Measurements from ENCODE around the gene SEMA6C.

Gene SEMA6C

GRCh38 chr1:151187205-151187604, 40.8 kb upstream of the SEMA6C start:
- no peak for TF ChIP-seq CTCF (IDR thresholded peaks at IDR 0.05; ENCODE audit: low read depth, low read length, missing control alignments)
- H3K4me3 ChIP-seq (replicated peaks; ENCODE audit: low read depth, low read length): no peak overlapping the region
- DNase-seq (ENCODE audit: extremely low read depth, low read depth): no peak

GRCh38 chr1:151184211-151184610, 37.8 kb upstream of the SEMA6C start:
- H3K4me3 ChIP-seq (replicated peaks; ENCODE audit: low read depth, low read length): no peak overlapping the region
- DNase-seq (ENCODE audit: extremely low read depth, low read depth): no peak
- TF ChIP-seq CTCF (IDR thresholded peaks at IDR 0.05; ENCODE audit: low read depth, low read length, missing control alignments): no peak

DNA sequence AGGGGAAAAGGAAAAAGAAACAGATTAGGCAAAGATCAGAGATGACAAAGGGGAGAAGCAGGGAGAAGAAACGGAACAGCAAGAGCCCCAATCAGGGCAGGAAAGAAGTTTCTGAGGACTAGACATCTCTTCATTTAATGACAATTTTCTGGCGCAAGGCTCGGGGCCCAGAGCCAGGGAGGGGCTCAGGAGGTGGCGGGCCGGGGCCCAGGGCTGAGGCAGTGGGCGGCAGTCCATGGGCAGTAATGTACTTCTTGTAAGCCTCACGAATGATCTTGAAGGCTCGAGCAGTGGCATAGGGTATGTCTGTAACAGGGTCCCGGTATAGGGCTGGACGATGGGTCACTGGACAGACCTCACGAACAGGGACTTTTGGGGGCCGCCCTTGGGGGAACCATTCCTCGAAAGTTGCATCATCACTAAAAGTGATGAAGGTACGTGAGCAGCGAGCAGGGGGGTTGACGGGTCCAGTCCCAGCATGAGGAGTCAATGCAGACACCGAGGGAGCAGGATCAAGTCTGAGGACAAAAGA, 30.1 kb upstream of the SEMA6C start:
- H3K4me3 ChIP-seq (replicated peaks; ENCODE audit: low read depth, low read length): no peak overlapping the region
- TF ChIP-seq CTCF (IDR thresholded peaks at IDR 0.05; ENCODE audit: low read depth, low read length, missing control alignments): no peak
- DNase-seq (ENCODE audit: extremely low read depth, low read depth): no peak

GRCh38 chr1:151175863-151176262, 29.4 kb upstream of the SEMA6C start, which contains the start of gene TMOD4:
Gene TMOD4, minus strand, starts transcription at chr1:151175981. Its CDS starts 1,106 bp downstream, at chr1:151174875.
- TF ChIP-seq CTCF (IDR thresholded peaks at IDR 0.05; ENCODE audit: low read depth, low read length, missing control alignments): peak; percentile 58
- DNase-seq (ENCODE audit: extremely low read depth, low read depth): no peak

GRCh38 chr1:151175041-151175741, 28.8 kb upstream of the SEMA6C start:
- no peak for DNase-seq (ENCODE audit: extremely low read depth, low read depth)
- no peak overlapping the region for H3K4me3 ChIP-seq (replicated peaks; ENCODE audit: low read depth, low read length)
- no peak for TF ChIP-seq CTCF (IDR thresholded peaks at IDR 0.05; ENCODE audit: low read depth, low read length, missing control alignments)

More at GRCh38 chr1:151175863-151176262, 29.4 kb upstream of the SEMA6C start, which contains the start of gene TMOD4:
- no peak within 1 kb of the TSS for H3K4me3 ChIP-seq (replicated peaks; ENCODE audit: low read depth, low read length)

- no peak for TF ChIP-seq CTCF (IDR thresholded peaks at IDR 0.05; ENCODE audit: low read depth, low read length, missing control alignments)
- H3K4me3 ChIP-seq (replicated peaks; ENCODE audit: low read depth, low read length): no peak overlapping the region
- DNase-seq (ENCODE audit: extremely low read depth, low read depth): no peak
These were observed 24.8 kb upstream of the SEMA6C start for GRCh38 chr1:151171190-151171589.
